ENCODE measurements around the gene GAN.

GAN gene

GRCh38 chr16:81314603-81315270, at the start of gene GAN:
Gene GAN (plus strand): TSS chr16:81314962. CDS start chr16:81315114, 152 bp downstream.
- TF ChIP-seq TCF12 (IDR thresholded peaks at IDR 0.05; ENCODE audit: low read depth) (no peak; the same call in 1 of the 2 replicates), MAX (IDR thresholded peaks at IDR 0.05) (peak; percentile 85), YY1 (IDR thresholded peaks at IDR 0.05; ENCODE audit: low read depth) (peak; percentile 67), USF1 (IDR thresholded peaks at IDR 0.05) (peak; percentile 85), CEBPB (IDR thresholded peaks at IDR 0.05) (no peak), CREB1 (IDR thresholded peaks at IDR 0.05; ENCODE audit: low read depth) (peak; percentile 97), TAF1 (IDR thresholded peaks at IDR 0.05; ENCODE audit: low read depth) (peak; percentile 84), EGR1 (IDR thresholded peaks at IDR 0.05) (peak; percentile 98), TEAD4 (IDR thresholded peaks at IDR 0.05) (no peak)

GRCh38 chr16:81265052-81265451, 49.7 kb upstream of the GAN start:
- TF ChIP-seq TAF1 (IDR thresholded peaks at IDR 0.05; ENCODE audit: low read depth) (no peak), EGR1 (IDR thresholded peaks at IDR 0.05) (no peak), FOXM1 (IDR thresholded peaks at IDR 0.05; ENCODE audit: borderline replicate concordance, low read depth) (no peak), NFIC (IDR thresholded peaks at IDR 0.05) (no peak), MAX (IDR thresholded peaks at IDR 0.05) (no peak), ZBTB7A (IDR thresholded peaks at IDR 0.05; ENCODE audit: low read depth) (no peak), CEBPB (IDR thresholded peaks at IDR 0.05) (no peak), EP300 (IDR thresholded peaks at IDR 0.05; ENCODE audit: borderline replicate concordance) (no peak), USF1 (IDR thresholded peaks at IDR 0.05) (no peak)

GRCh38 chr16:81265658-81266451, 48.9 kb upstream of the GAN start:
- TF ChIP-seq USF1 (IDR thresholded peaks at IDR 0.05) (no peak), FOXM1 (IDR thresholded peaks at IDR 0.05; ENCODE audit: borderline replicate concordance, low read depth) (no peak), TAF1 (IDR thresholded peaks at IDR 0.05; ENCODE audit: low read depth) (no peak), CEBPB (IDR thresholded peaks at IDR 0.05) (no peak), TEAD4 (IDR thresholded peaks at IDR 0.05) (no peak), NFIC (IDR thresholded peaks at IDR 0.05) (no peak), ZBTB7A (IDR thresholded peaks at IDR 0.05; ENCODE audit: low read depth) (no peak), YY1 (IDR thresholded peaks at IDR 0.05; ENCODE audit: low read depth) (no peak), REST (IDR thresholded peaks at IDR 0.05; ENCODE audit: low read depth) (no peak), TCF12 (IDR thresholded peaks at IDR 0.05; ENCODE audit: low read depth) (no peak)

- TF ChIP-seq RAD21 (IDR thresholded peaks at IDR 0.05; ENCODE audit: low read depth) (no peak), CEBPB (IDR thresholded peaks at IDR 0.05) (no peak), EGR1 (IDR thresholded peaks at IDR 0.05) (no peak), TAF1 (IDR thresholded peaks at IDR 0.05; ENCODE audit: low read depth) (no peak), REST (IDR thresholded peaks at IDR 0.05; ENCODE audit: low read depth) (no peak), USF1 (IDR thresholded peaks at IDR 0.05) (no peak), YY1 (IDR thresholded peaks at IDR 0.05; ENCODE audit: low read depth) (no peak), FOXM1 (IDR thresholded peaks at IDR 0.05; ENCODE audit: borderline replicate concordance, low read depth) (no peak), TEAD4 (IDR thresholded peaks at IDR 0.05) (no peak), NFIC (IDR thresholded peaks at IDR 0.05) (no peak), MAX (IDR thresholded peaks at IDR 0.05) (no peak), CREB1 (IDR thresholded peaks at IDR 0.05; ENCODE audit: low read depth) (no peak), ZBTB7A (IDR thresholded peaks at IDR 0.05; ENCODE audit: low read depth) (no peak)
These were observed 48.1 kb upstream of the GAN start for GRCh38 chr16:81266680-81267095.
